GM12892 (cell line): ENCODE measurements around the gene KLHL8.

Source experiments
- DNase-seq: peaks from one replicate; pipeline ENCODE4 v3.0.0; 2011; ENCODE audit not compliant: insufficient read length
- FAIRE-seq: peaks from 2 replicates; lab custom pipeline; 2011; peaks lifted over from hg19 to GRCh38; lab: Jason Lieb, UNC
- POLR2A ChIP-seq: IDR thresholded peaks from 2 replicates; pipeline ENCODE4 v1.6.1; 2011; ENCODE audit warnings: low read depth, low read length, control low read depth
- POLR2AphosphoS5 ChIP-seq: IDR thresholded peaks from 2 replicates; pipeline ENCODE4 v1.6.1; 2011; ENCODE audit warnings: low read depth, low read length, control low read depth
- TAF1 ChIP-seq: IDR thresholded peaks from 2 replicates; pipeline ENCODE4 v1.6.1; 2011; ENCODE audit warnings: low read depth, mild to moderate bottlenecking, control low read depth, low read length, borderline replicate concordance

KLHL8 gene

GRCh38 chr4:87130985-87131703 lies 89.3 kb downstream of the KLHL8 start:
- DNase-seq: no peak
- peak; percentile 68 for FAIRE-seq
- no peak for TF ChIP-seq TAF1
- no peak for TF ChIP-seq POLR2AphosphoS5
- TF ChIP-seq POLR2A: no peak

GRCh38 chr4:87129681-87130080 lies 90.7 kb downstream of the KLHL8 start:
- FAIRE-seq: no peak
- TF ChIP-seq POLR2A (no peak), POLR2AphosphoS5 (no peak), TAF1 (no peak)
- no peak for DNase-seq

- DNase-seq (no peak), FAIRE-seq (no peak)
- TF ChIP-seq POLR2AphosphoS5: no peak
- TF ChIP-seq POLR2A: no peak
Observed at GRCh38 chr4:87128006-87128705, 92.3 kb downstream of the KLHL8 start.

GRCh38 chr4:87126056-87126455 lies 94.4 kb downstream of the KLHL8 start:
- no peak for TF ChIP-seq POLR2A
- no peak for TF ChIP-seq TAF1
- TF ChIP-seq POLR2AphosphoS5: no peak
- FAIRE-seq (no peak), DNase-seq (no peak)

GRCh38 chr4:87122252-87122651 lies 98.2 kb downstream of the KLHL8 start:
- FAIRE-seq: no peak
- DNase-seq: no peak
- no peak for TF ChIP-seq POLR2A

- no peak for FAIRE-seq
- no peak for DNase-seq
- TF ChIP-seq POLR2AphosphoS5 (no peak), TAF1 (no peak)
Observed at GRCh38 chr4:87121341-87122065, 98.9 kb downstream of the KLHL8 start.

GRCh38 chr4:87120411-87121162 lies 99.8 kb downstream of the KLHL8 start:
- no peak for DNase-seq
- no peak for TF ChIP-seq POLR2A
- no peak for TF ChIP-seq POLR2AphosphoS5
- TF ChIP-seq TAF1: no peak
- FAIRE-seq: no peak

GRCh38 chr4:87120010-87120409 lies 100.4 kb downstream of the KLHL8 start:
- no peak for DNase-seq
- FAIRE-seq: no peak
- TF ChIP-seq POLR2AphosphoS5 (no peak), POLR2A (peak; percentile 9; the same call in 1 of the 2 replicates)

GRCh38 chr4:87118826-87119225 lies 101.6 kb downstream of the KLHL8 start:
- TF ChIP-seq POLR2A: no peak
- DNase-seq (no peak), FAIRE-seq (no peak)

GRCh38 chr4:87118421-87118820 lies 102.0 kb downstream of the KLHL8 start:
- no peak for FAIRE-seq
- TF ChIP-seq POLR2AphosphoS5: no peak
- no peak for TF ChIP-seq POLR2A
- TF ChIP-seq TAF1: no peak
- DNase-seq: no peak

- TF ChIP-seq POLR2A (no peak), TAF1 (no peak), POLR2AphosphoS5 (no peak)
- FAIRE-seq (no peak), DNase-seq (no peak)
Observed at GRCh38 chr4:87117732-87118075, 102.7 kb downstream of the KLHL8 start.
